ENCODE measurements around the gene FYB1.

The FYB1 gene

GRCh38 chr5:39175273-39175955 is 43.9 kb downstream of the FYB1 start:
- DNase-seq, result no peak
- intact Hi-C loops (cut with DNase I), result no loop called here

DNA sequence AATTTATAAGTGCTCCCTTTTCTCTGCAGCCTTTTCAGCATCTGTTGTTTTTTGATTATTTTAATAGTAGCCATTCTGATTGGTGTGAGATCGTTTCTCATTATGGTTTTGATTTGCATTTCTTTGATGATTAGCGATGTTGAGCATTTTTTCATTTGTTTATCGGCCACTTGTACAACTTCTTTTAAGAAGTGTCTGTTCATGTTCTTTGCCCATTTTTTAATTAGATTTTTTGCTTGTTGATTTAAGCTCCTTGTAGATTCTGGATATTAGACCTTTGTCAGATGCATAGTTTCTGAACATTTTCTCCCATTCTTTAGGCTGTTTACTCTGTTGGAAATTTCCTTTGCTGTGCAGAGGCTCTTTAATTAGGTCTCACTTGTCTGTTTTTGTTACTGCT is 46.3 kb downstream of the FYB1 start:
- intact Hi-C loops (cut with DNase I), result no loop called here
- DNase-seq, result no peak

DNA sequence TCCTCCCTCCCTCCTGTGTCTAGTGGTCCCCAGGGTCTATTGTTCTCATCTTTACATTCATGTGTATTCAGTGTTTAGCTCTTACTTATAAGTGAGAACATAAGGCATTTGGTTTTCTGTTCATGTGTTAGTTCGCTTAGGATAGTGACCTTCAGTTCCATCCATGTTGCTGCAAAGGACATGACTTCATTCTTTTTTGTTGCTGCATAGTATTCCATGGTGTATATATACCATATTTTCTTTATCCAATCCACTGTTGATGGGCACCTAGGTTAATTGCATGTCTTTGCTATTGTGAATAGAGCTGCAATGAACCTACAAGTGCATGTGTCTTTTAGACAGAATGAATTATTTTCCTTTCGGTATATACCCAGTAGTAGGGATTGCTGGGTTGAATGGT is 46.8 kb downstream of the FYB1 start:
- intact Hi-C loops (cut with DNase I), result no loop called here
- DNase-seq, result no peak

DNA sequence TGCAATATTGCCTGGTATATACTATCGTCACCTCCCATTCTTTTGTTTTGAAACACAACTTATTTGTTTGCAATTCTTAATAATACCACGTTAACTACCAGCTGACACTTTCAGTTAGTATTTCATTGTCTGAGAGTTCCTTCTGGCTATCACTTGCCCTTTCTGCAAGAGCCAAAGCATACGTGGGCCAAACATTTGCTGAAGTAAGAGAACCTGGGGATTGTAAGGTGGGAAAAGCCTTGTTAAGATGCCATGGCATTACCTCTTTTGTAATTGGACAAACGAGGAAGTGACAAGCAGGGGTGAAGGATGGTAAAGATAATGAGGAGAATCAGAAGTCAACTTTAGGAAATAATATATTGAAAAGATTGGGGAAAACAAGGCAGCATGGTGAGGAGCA is 47.7 kb downstream of the FYB1 start:
- intact Hi-C loops (cut with DNase I), result no loop called here

GRCh38 chr5:39169081-39169480 is 50.3 kb downstream of the FYB1 start:
- intact Hi-C loops (cut with DNase I), result no loop called here
- no peak for DNase-seq

More for the DNA sequence above, 47.7 kb downstream of the FYB1 start:
- DNase-seq, result no peak

GRCh38 chr5:39167972-39168342 is 51.4 kb downstream of the FYB1 start:
- intact Hi-C loops (cut with DNase I), result no loop called here
- DNase-seq, result no peak

DNA sequence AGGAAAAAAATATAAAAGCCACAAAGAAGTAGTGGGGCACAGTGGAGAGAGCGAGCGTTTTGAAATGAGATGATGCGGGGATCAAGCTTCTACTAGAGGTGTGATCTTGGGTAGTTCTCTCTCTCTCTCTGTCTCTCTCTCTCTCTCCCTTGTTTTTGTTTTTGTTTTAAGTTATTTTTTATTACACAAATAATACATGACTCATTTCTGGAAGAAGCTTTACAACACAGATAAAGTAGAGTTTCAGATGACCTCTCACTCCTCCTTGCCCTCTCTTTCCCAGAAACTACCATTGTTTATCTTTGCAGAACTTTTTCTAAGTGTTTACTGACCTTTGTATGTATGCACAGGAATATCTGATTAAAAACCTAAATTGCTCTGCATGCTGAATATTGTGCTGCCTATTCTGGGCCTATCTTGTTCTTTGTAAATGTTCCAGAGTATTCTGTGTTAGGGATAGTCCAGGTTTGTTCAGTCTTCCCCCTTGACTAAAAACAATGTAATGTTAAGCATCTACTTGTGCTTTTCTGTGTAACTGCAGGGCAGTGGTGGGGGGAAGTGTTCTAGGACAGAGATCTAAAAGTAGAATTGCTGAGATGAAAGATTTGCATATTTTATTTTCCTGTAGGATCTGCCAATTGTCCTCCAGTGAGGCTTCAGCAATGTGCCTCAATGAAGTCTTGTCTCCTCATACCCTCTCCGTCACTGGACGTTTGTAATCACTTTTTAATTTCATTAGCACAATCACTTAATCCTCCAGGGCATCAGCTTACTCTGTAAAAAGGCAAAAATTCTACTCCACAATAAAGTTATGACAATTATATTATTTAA is 52.0 kb downstream of the FYB1 start:
- no peak for DNase-seq
- intact Hi-C loops (cut with DNase I), result no loop called here

- intact Hi-C loops (cut with DNase I), result no loop called here
Observed at GRCh38 chr5:39164529-39165402, 54.6 kb downstream of the FYB1 start.

GRCh38 chr5:39164016-39164415 is 55.3 kb downstream of the FYB1 start:
- intact Hi-C loops (cut with DNase I), result no loop called here
- peak in 3 of 42 donors; percentile 8 to 35 (median 17) for DNase-seq

More at GRCh38 chr5:39164529-39165402, 54.6 kb downstream of the FYB1 start:
- DNase-seq, result no peak

DNA sequence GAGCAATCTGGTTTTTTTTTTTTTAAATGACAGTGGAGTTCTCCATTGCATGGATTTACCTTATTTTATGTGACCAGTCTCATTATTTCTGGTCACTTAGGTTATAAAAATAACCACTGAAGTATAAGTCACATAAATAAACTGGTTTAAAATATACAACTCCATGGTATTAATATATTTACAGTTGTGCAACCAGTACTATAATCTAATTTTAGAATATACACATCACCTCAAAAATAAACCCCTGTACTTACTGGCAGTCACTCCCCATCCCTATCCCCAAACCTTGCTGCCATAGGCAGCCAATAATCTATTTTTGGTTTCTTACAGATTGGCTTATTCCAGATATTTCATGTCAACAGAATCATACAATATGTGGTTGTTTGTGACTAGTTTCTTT is 57.8 kb downstream of the FYB1 start:
- intact Hi-C loops (cut with DNase I), result no loop called here
- DNase-seq, result no peak

- intact Hi-C loops (cut with DNase I), result no loop called here
- DNase-seq, result no peak
Observed at GRCh38 chr5:39160576-39161213, 58.7 kb downstream of the FYB1 start.

DNA sequence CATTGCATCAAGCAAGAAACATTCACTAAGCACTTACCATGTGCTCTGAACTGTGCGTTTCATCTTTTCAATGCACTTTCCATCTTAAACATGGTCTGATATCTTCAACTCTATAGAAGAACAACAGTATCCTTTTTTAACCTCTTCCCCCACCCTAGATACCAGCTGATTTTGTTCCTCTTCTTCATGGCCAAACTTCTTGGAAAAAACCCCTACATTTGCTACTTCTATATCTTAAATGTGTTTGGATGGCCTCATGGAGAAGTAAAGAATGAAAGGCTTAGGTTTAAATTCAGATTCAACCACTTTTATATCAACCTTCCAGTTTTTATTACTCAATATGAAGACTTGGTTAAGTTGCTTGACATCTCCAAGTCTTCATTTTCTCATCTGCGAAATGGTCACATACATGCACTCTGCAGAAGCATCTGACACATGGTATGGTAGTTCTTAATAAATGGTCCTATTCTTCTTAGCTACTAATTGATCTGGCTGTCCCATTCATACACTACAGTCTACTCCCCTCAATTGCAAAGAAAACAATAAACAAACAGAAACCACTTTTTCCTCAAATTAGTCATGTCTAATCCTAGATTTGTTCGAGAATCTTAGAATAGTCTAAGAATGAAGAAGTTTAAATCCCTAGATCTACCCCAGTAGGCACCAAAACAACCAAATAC is 59.4 kb downstream of the FYB1 start:
- intact Hi-C loops (cut with DNase I), result no loop called here
- DNase-seq, result no peak

DNA sequence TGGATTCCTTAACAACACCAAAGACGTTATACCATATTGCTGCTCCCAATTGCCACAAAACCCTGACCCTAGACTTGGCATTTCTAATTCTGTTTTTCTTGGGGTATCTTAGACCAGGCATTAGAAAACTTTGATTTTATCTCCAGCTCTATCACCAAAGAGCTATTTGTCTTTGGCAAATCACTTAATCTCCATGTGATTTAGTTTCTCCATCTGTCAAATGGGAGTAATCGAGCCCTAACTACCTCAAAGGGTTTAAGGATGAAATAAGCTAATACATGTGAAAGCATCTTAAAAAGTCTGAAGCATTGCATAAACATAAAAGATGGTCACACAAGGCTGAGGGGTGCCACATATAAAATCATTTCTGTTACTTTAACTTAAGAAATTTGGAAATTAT is 60.6 kb downstream of the FYB1 start:
- intact Hi-C loops (cut with DNase I), result no loop called here
- DNase-seq, result no peak

DNA sequence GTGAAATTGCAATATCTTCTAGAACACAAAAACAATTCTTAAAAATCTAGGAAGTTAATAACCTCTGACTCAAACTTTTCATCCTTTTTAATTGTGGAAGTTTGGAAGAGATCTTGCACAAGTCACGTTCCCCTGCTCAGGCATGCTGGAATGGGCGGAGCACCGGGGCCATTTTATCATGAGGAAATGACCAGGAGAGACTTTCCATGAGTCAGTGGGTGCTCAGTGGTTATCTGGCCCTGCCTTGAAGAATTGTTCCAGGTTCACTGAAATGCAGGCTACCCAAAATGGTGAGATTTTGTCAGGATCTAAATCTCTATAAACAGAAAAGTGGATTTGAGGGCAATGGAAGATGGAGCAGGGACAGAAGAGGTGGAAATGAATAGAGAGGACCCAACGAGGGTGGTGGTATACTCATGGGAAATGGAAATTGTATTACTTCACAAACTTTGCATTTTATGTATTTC is 61.2 kb downstream of the FYB1 start:
- intact Hi-C loops (cut with DNase I), result no loop called here
- no peak for DNase-seq

- no peak for DNase-seq
- intact Hi-C loops (cut with DNase I), result no loop called here
Observed at GRCh38 chr5:39157701-39158100, 61.7 kb downstream of the FYB1 start.

DNA sequence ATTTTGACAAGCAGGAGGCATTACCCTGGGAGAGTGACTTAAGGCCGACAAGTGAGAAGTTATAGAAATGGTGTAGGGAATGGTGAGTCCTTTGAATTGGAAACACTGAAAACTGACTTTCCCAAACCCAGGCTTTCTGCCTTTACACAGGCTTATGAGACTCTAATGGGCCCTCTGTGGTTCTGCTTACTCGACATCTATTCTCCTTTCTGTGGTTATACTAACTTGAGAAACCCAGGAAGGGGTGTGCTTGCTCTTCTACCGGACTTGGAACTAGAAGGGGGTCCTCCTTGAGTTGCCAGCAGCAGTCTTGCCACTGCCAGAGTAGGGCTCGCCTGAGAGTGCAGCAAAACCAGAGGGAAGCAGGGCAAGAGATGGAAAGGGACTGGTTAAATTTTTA is 63.3 kb downstream of the FYB1 start:
- intact Hi-C loops (cut with DNase I), result no loop called here
- DNase-seq, result no peak

DNA sequence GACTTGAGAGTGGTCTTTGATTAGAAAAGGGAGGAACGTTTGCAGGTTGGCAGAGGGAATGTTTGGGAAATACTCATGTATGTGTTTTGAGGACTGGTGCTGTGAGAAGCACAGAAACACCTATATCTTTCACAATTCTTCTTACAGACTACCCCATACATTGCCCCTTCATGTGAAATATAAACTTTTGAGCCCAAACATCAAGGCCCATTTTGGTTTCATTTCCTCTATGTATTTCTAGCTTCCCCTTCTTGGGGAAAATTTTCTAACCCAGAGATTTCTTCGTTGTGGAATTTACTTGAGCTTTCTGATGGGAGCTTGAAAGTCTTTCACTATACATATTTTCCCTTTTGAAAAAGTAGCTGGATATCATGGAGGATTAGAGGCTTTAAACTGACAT is 67.6 kb downstream of the FYB1 start:
- no peak for DNase-seq
- intact Hi-C loops (cut with DNase I), result loop anchor here (5.0 kb wide), 1 partner anchor 131 kb away; no protein-coding TSS in a partner anchor

DNA sequence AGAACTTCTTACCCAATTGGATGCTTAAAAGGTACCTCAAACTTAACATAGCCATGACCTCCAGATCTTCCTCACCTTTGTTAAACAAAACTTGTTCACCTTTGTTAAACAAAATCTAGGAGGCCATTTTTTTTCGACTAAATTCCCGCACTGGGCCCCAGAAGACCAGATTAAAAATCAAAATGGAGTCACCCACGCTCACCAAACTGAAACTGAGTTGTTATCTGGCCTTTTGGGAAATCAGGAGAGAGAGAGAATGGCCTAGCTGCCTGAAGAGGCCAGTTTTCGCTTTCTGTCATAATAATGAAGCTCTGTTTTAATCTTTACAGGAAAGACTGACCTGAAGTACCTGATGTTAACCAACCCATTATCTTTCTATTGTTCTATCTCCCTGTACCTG is 69.4 kb downstream of the FYB1 start:
- intact Hi-C loops (cut with DNase I), result loop anchor here (5.0 kb wide), 1 partner anchor 132 kb away; no protein-coding TSS in a partner anchor
- no peak for DNase-seq
